GM19395 (cell line): ENCODE data around the gene IGFBP7.

Experiments
- ATAC-seq: cut with Tn5 transposase; IDR thresholded peaks from one replicate; pipeline ENCODE4 v1.9.1; 2021; ENCODE audit warnings: mild to moderate bottlenecking, moderate library complexity; ENCODE audit not compliant: unreplicated experiment

Gene IGFBP7, protein sequence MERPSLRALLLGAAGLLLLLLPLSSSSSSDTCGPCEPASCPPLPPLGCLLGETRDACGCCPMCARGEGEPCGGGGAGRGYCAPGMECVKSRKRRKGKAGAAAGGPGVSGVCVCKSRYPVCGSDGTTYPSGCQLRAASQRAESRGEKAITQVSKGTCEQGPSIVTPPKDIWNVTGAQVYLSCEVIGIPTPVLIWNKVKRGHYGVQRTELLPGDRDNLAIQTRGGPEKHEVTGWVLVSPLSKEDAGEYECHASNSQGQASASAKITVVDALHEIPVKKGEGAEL

DNA sequence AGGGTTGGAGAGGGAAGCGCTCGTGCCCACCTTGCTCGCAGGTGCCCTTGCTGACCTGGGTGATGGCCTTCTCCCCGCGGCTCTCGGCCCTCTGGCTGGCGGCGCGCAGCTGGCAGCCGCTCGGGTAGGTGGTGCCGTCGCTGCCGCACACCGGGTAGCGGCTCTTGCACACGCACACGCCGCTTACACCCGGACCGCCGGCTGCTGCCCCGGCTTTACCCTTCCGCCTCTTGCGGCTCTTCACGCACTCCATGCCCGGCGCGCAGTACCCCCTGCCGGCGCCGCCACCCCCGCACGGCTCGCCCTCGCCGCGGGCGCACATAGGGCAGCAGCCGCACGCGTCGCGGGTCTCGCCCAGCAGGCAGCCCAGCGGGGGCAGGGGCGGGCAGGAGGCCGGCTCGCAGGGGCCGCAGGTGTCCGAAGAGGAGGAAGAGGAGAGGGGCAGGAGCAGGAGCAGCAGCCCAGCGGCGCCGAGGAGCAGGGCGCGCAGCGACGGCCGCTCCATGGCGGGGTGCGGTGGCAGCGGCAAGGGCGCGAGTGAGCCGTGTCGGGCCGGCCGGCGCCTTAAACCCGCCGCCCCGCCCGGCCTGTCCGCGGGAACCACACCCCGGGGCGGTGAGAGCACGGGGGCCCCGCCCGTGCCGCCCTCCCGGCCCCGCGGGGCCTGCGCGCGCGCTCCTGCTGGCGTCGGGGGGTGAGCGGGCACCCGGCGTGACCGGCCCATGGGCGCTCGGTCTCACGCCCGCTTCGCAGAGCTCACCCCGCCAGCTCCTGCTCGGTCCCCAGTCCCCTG is at the start of gene IGFBP7:
Gene IGFBP7, minus strand, starts transcription at position 539 of the 793 bp plus-strand sequence. Its CDS starts 34 bp downstream, at position 505.
- ATAC-seq = peak; percentile 57

DNA sequence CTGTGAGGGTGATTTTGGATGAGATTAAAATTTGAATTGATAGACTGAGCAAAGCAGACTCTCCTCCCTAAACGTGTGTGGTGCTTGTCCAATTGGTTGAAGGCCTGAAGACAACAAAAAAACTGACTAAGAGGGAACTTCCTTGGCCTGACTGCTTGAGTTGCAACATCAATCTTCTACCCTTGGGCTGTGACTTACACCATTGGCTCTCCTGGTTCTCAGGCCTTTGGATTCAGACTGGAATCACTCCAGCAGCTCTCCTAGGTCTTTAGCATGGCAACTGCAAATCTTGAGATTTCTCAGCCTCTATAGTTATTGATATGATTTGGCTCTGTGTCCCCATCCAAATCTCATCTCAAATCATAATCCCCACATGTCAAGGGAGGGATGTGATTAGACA is 49.7 kb upstream of the IGFBP7 start:
- ATAC-seq = no peak

DNA sequence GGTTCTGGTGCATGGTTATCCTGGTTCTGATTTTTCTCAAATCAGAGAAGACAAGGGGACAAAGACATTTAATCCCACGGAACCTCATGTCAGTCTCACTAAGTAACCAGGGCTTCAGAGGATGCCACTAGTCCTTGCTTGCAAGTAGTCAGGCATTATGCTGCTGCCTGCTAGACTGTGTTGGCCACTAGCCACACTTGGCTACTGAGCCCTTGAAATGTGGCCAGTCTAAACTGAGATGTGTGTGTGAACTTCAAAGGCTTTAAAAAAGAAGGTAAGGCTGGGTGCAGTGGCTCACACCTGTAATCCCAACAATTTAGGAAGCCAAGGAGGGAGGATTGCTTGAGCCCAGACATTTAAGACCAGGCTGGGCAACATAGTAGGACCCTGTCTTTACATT is 48.6 kb upstream of the IGFBP7 start:
- ATAC-seq = no peak

DNA sequence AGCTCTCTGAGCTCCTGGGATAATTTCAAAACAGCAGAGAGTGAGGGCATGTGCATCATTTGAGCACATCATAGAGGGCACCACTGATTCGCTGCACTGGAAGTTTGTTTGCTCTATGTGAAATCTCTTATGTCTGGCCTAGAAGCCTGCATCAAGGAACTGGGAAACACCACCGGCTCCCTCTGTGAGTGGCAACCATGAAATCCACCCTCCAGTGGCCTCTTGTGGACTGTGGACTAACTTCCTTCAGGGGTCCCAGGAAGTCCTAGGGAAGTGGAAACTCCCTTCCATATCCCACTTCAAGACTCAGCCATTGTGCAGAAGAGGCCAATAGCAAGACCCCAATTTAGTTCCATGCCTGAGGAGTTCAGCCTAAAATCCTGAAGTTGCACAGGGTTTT is 48.0 kb upstream of the IGFBP7 start:
- ATAC-seq = no peak

GRCh38 chr4:57157596-57158137 is 47.5 kb upstream of the IGFBP7 start:
- no peak for ATAC-seq

DNA sequence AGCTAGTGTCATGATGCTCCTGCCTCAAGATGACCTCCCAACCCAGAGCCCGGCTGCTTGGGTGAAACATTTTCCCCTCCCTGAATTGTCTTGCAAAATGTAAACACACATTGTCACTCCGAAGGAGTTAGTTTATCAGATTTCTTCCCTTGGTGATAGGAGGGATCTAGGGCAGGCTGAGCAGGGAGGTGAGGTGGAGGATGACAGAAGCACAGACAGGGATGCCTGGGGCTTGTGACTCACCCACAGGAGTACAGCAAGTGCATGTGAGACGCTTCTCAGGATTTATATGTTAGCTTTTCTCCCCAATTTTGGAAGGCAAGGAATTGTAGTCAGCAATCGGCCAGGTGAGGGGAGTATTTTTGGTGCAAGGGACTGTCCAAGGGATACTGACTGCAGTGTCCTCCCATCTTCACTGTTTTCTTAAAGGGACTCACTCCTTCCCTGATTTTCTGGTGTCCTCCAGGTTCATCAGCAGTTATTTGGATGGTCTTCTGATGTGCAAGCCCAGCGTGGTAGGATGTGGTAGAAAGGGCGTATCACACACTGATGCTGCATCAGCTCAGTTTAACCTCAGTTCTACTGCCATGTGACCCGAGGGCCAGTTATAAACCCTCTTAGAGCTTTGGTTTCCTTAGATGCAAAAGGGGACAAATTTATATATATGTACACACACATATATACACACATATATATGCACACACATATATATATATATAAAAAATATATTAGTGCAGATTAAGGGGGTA is 46.2 kb upstream of the IGFBP7 start:
- no peak for ATAC-seq

GRCh38 chr4:57154926-57155325 is 44.7 kb upstream of the IGFBP7 start:
- no peak for ATAC-seq

GRCh38 chr4:57154191-57154590 is 44.0 kb upstream of the IGFBP7 start:
- no peak for ATAC-seq

DNA sequence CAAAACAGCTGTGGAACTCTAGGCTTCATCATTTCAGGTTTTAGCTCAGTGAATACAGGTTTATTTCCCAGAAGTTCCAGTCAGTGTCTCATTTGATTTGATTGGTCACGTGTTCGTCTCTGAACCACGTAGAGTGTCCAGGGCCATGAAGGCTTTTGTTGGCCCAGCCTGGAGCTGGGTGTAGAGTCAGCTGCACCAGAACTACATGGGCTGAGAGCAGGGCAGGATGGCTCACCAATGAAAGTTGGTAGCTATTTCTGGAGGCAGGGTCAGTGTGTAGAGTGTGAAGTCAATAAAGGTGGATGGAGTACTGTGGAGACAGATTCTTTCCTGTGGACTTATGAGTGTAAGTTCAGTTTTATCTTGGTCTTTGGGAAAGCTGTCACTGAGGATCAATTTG is 43.0 kb upstream of the IGFBP7 start:
- ATAC-seq = no peak

GRCh38 chr4:57151481-57151880 is 41.3 kb upstream of the IGFBP7 start:
- ATAC-seq = no peak

- ATAC-seq = no peak
Measured at GRCh38 chr4:57149833-57150232, 39.6 kb upstream of the IGFBP7 start.

DNA sequence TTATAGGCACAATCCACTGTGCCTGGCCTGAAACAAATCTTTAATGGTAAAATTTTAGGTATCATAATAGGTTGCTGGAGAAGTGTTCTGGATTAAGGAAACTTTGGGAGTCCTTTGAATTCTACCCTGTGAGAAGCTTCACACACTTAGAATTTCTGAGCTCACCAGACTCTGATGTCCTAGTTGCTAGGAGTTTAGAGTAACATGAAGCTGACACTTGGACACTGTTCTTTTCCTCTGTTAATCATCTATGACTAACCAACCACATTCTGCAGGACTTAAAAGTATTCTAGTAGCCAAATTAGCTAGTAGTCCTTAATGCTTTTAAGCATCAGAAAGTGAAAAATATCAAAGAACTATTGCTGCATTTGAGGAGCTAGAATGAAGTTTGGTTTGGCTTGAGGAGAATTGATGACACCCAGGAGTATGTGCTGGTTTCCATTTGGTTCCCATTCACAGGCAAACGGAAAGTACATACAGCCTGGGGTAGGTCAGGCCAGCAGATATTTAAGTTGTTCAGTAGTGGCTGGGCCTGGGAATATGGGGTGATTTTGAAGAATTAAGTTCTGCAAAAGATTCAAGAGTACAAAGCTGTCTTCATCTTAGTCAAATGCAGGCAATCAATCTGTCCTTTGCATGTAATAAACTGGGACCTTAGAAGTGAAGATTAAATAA is 38.8 kb upstream of the IGFBP7 start:
- no peak for ATAC-seq

GRCh38 chr4:57148177-57148576 is 38.0 kb upstream of the IGFBP7 start:
- ATAC-seq = no peak

- ATAC-seq = no peak
Measured at GRCh38 chr4:57147335-57148060, 37.3 kb upstream of the IGFBP7 start.

GRCh38 chr4:57146444-57146843 is 36.3 kb upstream of the IGFBP7 start:
- no peak for ATAC-seq

GRCh38 chr4:57144466-57144865 is 34.3 kb upstream of the IGFBP7 start:
- no peak for ATAC-seq

GRCh38 chr4:57139783-57140182 is 29.6 kb upstream of the IGFBP7 start:
- no peak for ATAC-seq

DNA sequence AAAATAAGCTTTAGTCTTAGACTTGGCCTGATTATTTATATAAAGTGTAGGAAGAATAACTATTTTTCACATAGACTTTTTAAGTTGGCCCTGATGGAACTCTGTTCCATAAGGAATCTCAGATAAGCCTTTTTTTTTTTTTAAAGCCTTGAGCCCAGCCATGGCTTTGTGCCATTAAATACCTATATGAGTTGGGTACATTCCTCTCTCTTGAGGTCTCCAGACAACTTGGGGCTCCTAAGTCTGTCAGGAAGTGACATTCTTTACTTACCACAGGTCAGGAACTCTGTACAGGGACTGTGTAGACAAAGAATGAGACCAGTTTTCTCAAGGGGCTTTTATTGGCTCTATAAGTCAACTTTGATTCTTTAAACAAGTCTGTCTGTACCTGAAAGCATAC is 27.1 kb upstream of the IGFBP7 start:
- ATAC-seq = no peak

GRCh38 chr4:57136281-57136680 is 26.1 kb upstream of the IGFBP7 start:
- no peak for ATAC-seq

DNA sequence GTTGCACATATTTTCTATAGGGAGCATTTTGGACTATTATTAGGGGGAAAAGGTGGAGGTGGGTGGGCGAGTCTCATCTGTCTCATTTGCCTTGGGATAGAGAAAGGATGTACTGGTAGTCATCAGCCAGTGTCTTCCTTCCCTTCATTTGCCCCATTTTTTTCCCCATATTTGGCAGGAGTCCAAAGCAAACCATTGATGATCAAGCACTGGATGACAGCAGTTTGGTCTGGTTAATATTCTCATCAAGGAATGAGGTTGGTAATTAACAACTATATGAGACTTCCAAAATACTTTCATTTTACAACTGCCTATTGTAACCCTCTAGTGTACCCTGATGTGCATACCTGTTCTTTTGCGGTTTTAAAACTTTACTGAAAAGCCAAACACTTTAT is 22.6 kb upstream of the IGFBP7 start:
- no peak for ATAC-seq
